HEK293 (cell line): Measurements from ENCODE around the gene RBPJL.
A peak's percentile ranks its signal among the peaks of the same experiment; 100 is the strongest.

Experiments used
- GLI4 ChIP-seq: fragments of 450-650 bp; formaldehyde crosslinking; IDR thresholded peaks from 2 replicates; pipeline ENCODE4 v1.5.1; 2016; ENCODE audit warnings: missing biosample characterization, missing genetic modification characterization
- OSR2 ChIP-seq: fragments of 450-650 bp; formaldehyde crosslinking; IDR thresholded peaks from 2 replicates; pipeline ENCODE4 v1.5.1; 2016; ENCODE audit warnings: missing biosample characterization, missing genetic modification characterization
- RBAK ChIP-seq: fragments of 450-650 bp; formaldehyde crosslinking; IDR thresholded peaks from 2 replicates; pipeline ENCODE4 v1.5.1; 2016; ENCODE audit warnings: missing biosample characterization, missing genetic modification characterization
- ZBTB20 ChIP-seq: fragments of 450-650 bp; formaldehyde crosslinking; IDR thresholded peaks from 2 replicates; pipeline ENCODE4 v1.5.1; 2016; ENCODE audit warnings: missing biosample characterization, missing genetic modification characterization
- ZIC2 ChIP-seq: fragments of 450-650 bp; formaldehyde crosslinking; IDR thresholded peaks from 2 replicates; pipeline ENCODE4 v1.5.1; 2016; ENCODE audit warnings: missing biosample characterization, missing genetic modification characterization
- ZNF132 ChIP-seq: fragments of 450-650 bp; formaldehyde crosslinking; IDR thresholded peaks from 2 replicates; pipeline ENCODE4 v1.5.1; 2017; ENCODE audit warnings: missing biosample characterization, missing genetic modification characterization, borderline replicate concordance
- ZNF146 ChIP-seq: fragments of 450-650 bp; formaldehyde crosslinking; IDR thresholded peaks from 2 replicates; pipeline ENCODE4 v1.5.1; 2016; ENCODE audit warnings: missing biosample characterization, missing genetic modification characterization
- ZNF155 ChIP-seq: fragments of 450-650 bp; formaldehyde crosslinking; IDR thresholded peaks from 2 replicates; pipeline ENCODE4 v1.5.1; 2016; ENCODE audit warnings: missing biosample characterization, missing genetic modification characterization
- ZNF202 ChIP-seq: fragments of 450-650 bp; formaldehyde crosslinking; IDR thresholded peaks from 2 replicates; pipeline ENCODE4 v1.5.1; 2016; ENCODE audit warnings: missing biosample characterization, missing genetic modification characterization, borderline replicate concordance
- ZNF366 ChIP-seq: fragments of 450-650 bp; formaldehyde crosslinking; conservative IDR thresholded peaks from 2 replicates; pipeline ENCODE4 v1.5.1; 2016; ENCODE audit warnings: missing biosample characterization, missing genetic modification characterization
- ZNF394 ChIP-seq: fragments of 450-650 bp; formaldehyde crosslinking; IDR thresholded peaks from 2 replicates; pipeline ENCODE4 v1.5.1; 2016; ENCODE audit warnings: missing biosample characterization, missing genetic modification characterization, mild to moderate bottlenecking, moderate library complexity, borderline replicate concordance
- ZNF404 ChIP-seq: fragments of 450-650 bp; formaldehyde crosslinking; IDR thresholded peaks from 2 replicates; pipeline ENCODE4 v1.5.1; 2017; ENCODE audit warnings: missing biosample characterization, missing genetic modification characterization
- ZNF549 ChIP-seq: fragments of 450-650 bp; IDR thresholded peaks from 2 replicates; pipeline ENCODE4 v1.5.1; 2018; ENCODE audit warnings: missing biosample characterization, missing genetic modification characterization, mild to moderate bottlenecking, inconsistent platforms, moderate library complexity
- ZNF555 ChIP-seq: fragments of 450-650 bp; formaldehyde crosslinking; conservative IDR thresholded peaks from 2 replicates; pipeline ENCODE4 v1.5.1; 2017; ENCODE audit warnings: missing biosample characterization, mild to moderate bottlenecking, missing genetic modification characterization, inconsistent platforms
- ZNF623 ChIP-seq: fragments of 450-650 bp; formaldehyde crosslinking; IDR thresholded peaks from 2 replicates; pipeline ENCODE4 v1.5.1; 2016; ENCODE audit warnings: missing biosample characterization, missing genetic modification characterization
- ZNF660 ChIP-seq: fragments of 450-650 bp; IDR thresholded peaks from 2 replicates; pipeline ENCODE4 v1.5.1; 2018; ENCODE audit warnings: missing biosample characterization, mild to moderate bottlenecking, missing genetic modification characterization
- ZNF664 ChIP-seq: fragments of 450-650 bp; formaldehyde crosslinking; IDR thresholded peaks from 2 replicates; pipeline ENCODE4 v1.5.1; 2016; ENCODE audit warnings: missing biosample characterization, missing genetic modification characterization
- ZNF776 ChIP-seq: fragments of 450-650 bp; formaldehyde crosslinking; IDR thresholded peaks from 2 replicates; pipeline ENCODE4 v1.5.0; 2017; ENCODE audit warnings: missing biosample characterization, missing genetic modification characterization, borderline replicate concordance
- ZSCAN23 ChIP-seq: fragments of 450-650 bp; formaldehyde crosslinking; IDR thresholded peaks from 2 replicates; pipeline ENCODE4 v1.5.1; 2016; ENCODE audit warnings: missing biosample characterization, missing genetic modification characterization
- ZSCAN30 ChIP-seq: fragments of 450-650 bp; IDR thresholded peaks from 2 replicates; pipeline ENCODE4 v1.5.1; 2018; ENCODE audit warnings: missing biosample characterization, mild to moderate bottlenecking, missing genetic modification characterization, moderate library complexity
- TF ChIP-seq, protein P1 (sequence below): fragments of 450-650 bp; IDR thresholded peaks from 2 replicates; pipeline ENCODE4 v1.5.1; 2018; ENCODE audit warnings: missing biosample characterization, missing genetic modification characterization
- TF ChIP-seq, protein P2 (sequence below): fragments of 450-650 bp; formaldehyde crosslinking; IDR thresholded peaks from 2 replicates; pipeline ENCODE4 v1.5.1; 2016; ENCODE audit warnings: missing biosample characterization, missing genetic modification characterization
- TF ChIP-seq, protein P3 (sequence below): fragments of 450-650 bp; formaldehyde crosslinking; IDR thresholded peaks from 2 replicates; pipeline ENCODE4 v1.5.1; 2016; ENCODE audit warnings: missing biosample characterization, missing genetic modification characterization
- TF ChIP-seq, protein P4 (sequence below): fragments of 450-650 bp; formaldehyde crosslinking; IDR thresholded peaks from 2 replicates; pipeline ENCODE4 v1.5.1; 2017; ENCODE audit warnings: missing biosample characterization, mild to moderate bottlenecking, missing genetic modification characterization, moderate library complexity
- TF ChIP-seq, protein P5 (sequence below): fragments of 450-650 bp; formaldehyde crosslinking; IDR thresholded peaks from 2 replicates; pipeline ENCODE4 v1.5.1; 2016; ENCODE audit warnings: missing biosample characterization, missing genetic modification characterization
- TF ChIP-seq, protein P6 (sequence below): fragments of 450-650 bp; formaldehyde crosslinking; IDR thresholded peaks from 2 replicates; pipeline ENCODE4 v1.5.0; 2017; ENCODE audit warnings: missing biosample characterization, missing genetic modification characterization, borderline replicate concordance

The RBPJL gene

DNA sequence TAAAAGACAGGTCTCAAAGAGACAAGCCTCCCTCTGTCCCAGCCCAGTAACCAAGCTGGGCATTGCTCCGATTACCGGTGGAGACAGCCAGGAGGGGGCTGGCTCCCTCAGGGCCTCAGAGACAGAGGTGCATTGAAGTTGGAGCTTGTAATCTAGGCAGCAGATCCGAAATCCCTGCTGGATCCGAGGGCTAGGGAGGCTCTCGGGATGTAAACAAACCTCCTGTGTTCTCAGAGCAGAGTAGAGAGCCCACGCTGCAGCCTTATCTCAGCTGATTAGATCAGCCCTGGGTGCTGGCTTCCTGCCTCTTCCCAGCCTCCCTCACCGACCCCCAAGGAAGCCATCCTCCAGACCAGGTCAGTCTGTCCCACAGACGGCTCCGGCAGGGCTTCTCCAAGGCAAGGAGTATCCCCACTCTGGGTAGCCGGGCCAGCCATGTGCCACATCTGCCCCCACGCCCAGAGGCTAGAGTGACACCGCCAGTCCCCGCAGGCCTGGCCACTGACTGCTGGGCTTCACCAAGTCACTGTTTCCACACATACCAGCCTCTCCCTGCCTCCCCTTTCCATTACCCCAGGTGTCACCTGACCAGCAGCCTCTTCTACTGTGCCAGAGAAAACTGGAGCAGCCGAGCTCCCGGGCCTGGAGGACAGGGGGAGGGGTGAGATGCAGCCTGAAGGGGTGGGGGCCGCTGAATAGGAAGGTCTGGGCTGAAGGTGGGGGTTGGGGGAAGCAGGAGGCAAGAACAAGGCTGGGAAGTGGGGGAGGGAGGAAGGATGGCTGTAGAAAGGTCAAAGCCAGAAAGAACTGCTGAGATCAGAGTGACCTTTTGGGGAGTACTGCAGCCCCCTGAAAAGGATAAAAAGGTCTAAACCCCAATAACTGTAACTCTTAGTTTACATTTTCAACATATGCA, 35.6 kb downstream of the RBPJL start (continued):
- TF ChIP-seq, protein P1, sequence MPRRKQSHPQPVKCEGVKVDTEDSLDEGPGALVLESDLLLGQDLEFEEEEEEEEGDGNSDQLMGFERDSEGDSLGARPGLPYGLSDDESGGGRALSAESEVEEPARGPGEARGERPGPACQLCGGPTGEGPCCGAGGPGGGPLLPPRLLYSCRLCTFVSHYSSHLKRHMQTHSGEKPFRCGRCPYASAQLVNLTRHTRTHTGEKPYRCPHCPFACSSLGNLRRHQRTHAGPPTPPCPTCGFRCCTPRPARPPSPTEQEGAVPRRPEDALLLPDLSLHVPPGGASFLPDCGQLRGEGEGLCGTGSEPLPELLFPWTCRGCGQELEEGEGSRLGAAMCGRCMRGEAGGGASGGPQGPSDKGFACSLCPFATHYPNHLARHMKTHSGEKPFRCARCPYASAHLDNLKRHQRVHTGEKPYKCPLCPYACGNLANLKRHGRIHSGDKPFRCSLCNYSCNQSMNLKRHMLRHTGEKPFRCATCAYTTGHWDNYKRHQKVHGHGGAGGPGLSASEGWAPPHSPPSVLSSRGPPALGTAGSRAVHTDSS (tag by site-specific recombination) = no peak
- TF ChIP-seq ZNF660 (tag by site-specific recombination) (no peak), ZNF155 (tag by site-specific recombination) (no peak), ZNF623 (tag by site-specific recombination) (no peak), ZNF664 (tag by site-specific recombination) (no peak), ZSCAN30 (tag by site-specific recombination) (0 out of 2 replicates have a peak, but pooled peaks have one; percentile 29), ZNF132 (tag by site-specific recombination) (no peak), ZNF555 (tag by site-specific recombination) (no peak), ZBTB20 (tag by site-specific recombination) (no peak; the same call in 1 of the 2 replicates), ZSCAN23 (tag by site-specific recombination) (no peak), ZNF776 (no peak), ZNF366 (0 out of 2 replicates have a peak, but pooled peaks have one; percentile 14), ZNF394 (peak; percentile 83; the same call in 1 of the 2 replicates), ZNF404 (tag by site-specific recombination) (no peak), ZNF549 (tag by site-specific recombination) (no peak), OSR2 (tag by site-specific recombination) (peak; percentile 61; the same call in 1 of the 2 replicates), ZNF146 (tag by site-specific recombination) (peak; percentile 91), ZNF202 (tag by site-specific recombination) (no peak), ZIC2 (peak; percentile 97), RBAK (tag by site-specific recombination) (no peak), GLI4 (tag by site-specific recombination) (no peak)
- TF ChIP-seq, protein P2, sequence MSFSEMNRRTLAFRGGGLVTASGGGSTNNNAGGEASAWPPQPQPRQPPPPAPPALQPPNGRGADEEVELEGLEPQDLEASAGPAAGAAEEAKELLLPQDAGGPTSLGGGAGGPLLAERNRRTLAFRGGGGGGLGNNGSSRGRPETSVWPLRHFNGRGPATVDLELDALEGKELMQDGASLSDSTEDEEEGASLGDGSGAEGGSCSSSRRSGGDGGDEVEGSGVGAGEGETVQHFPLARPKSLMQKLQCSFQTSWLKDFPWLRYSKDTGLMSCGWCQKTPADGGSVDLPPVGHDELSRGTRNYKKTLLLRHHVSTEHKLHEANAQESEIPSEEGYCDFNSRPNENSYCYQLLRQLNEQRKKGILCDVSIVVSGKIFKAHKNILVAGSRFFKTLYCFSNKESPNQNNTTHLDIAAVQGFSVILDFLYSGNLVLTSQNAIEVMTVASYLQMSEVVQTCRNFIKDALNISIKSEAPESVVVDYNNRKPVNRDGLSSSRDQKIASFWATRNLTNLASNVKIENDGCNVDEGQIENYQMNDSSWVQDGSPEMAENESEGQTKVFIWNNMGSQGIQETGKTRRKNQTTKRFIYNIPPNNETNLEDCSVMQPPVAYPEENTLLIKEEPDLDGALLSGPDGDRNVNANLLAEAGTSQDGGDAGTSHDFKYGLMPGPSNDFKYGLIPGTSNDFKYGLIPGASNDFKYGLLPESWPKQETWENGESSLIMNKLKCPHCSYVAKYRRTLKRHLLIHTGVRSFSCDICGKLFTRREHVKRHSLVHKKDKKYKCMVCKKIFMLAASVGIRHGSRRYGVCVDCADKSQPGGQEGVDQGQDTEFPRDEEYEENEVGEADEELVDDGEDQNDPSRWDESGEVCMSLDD (tag by site-specific recombination) = no peak
- TF ChIP-seq, protein P3, sequence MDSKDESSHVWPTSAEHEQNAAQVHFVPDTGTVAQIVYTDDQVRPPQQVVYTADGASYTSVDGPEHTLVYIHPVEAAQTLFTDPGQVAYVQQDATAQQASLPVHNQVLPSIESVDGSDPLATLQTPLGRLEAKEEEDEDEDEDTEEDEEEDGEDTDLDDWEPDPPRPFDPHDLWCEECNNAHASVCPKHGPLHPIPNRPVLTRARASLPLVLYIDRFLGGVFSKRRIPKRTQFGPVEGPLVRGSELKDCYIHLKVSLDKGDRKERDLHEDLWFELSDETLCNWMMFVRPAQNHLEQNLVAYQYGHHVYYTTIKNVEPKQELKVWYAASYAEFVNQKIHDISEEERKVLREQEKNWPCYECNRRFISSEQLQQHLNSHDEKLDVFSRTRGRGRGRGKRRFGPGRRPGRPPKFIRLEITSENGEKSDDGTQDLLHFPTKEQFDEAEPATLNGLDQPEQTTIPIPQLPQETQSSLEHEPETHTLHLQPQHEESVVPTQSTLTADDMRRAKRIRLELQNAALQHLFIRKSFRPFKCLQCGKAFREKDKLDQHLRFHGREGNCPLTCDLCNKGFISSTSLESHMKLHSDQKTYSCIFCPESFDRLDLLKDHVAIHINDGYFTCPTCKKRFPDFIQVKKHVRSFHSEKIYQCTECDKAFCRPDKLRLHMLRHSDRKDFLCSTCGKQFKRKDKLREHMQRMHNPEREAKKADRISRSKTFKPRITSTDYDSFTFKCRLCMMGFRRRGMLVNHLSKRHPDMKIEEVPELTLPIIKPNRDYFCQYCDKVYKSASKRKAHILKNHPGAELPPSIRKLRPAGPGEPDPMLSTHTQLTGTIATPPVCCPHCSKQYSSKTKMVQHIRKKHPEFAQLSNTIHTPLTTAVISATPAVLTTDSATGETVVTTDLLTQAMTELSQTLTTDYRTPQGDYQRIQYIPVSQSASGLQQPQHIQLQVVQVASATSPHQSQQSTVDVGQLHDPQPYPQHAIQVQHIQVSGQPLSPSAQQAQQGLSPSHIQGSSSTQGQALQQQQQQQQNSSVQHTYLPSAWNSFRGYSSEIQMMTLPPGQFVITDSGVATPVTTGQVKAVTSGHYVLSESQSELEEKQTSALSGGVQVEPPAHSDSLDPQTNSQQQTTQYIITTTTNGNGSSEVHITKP = peak; percentile 93
- TF ChIP-seq, protein P4, sequence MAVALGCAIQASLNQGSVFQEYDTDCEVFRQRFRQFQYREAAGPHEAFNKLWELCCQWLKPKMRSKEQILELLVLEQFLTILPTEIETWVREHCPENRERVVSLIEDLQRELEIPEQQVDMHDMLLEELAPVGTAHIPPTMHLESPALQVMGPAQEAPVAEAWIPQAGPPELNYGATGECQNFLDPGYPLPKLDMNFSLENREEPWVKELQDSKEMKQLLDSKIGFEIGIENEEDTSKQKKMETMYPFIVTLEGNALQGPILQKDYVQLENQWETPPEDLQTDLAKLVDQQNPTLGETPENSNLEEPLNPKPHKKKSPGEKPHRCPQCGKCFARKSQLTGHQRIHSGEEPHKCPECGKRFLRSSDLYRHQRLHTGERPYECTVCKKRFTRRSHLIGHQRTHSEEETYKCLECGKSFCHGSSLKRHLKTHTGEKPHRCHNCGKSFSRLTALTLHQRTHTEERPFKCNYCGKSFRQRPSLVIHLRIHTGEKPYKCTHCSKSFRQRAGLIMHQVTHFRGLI = peak; percentile 75; the same call in 1 of the 2 replicates
- TF ChIP-seq, protein P5, sequence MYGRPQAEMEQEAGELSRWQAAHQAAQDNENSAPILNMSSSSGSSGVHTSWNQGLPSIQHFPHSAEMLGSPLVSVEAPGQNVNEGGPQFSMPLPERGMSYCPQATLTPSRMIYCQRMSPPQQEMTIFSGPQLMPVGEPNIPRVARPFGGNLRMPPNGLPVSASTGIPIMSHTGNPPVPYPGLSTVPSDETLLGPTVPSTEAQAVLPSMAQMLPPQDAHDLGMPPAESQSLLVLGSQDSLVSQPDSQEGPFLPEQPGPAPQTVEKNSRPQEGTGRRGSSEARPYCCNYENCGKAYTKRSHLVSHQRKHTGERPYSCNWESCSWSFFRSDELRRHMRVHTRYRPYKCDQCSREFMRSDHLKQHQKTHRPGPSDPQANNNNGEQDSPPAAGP (tag by site-specific recombination) = no peak; the same call in 1 of the 2 replicates
- TF ChIP-seq, protein P6, sequence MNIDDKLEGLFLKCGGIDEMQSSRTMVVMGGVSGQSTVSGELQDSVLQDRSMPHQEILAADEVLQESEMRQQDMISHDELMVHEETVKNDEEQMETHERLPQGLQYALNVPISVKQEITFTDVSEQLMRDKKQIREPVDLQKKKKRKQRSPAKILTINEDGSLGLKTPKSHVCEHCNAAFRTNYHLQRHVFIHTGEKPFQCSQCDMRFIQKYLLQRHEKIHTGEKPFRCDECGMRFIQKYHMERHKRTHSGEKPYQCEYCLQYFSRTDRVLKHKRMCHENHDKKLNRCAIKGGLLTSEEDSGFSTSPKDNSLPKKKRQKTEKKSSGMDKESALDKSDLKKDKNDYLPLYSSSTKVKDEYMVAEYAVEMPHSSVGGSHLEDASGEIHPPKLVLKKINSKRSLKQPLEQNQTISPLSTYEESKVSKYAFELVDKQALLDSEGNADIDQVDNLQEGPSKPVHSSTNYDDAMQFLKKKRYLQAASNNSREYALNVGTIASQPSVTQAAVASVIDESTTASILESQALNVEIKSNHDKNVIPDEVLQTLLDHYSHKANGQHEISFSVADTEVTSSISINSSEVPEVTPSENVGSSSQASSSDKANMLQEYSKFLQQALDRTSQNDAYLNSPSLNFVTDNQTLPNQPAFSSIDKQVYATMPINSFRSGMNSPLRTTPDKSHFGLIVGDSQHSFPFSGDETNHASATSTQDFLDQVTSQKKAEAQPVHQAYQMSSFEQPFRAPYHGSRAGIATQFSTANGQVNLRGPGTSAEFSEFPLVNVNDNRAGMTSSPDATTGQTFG (tag by site-specific recombination) = no peak
